Measurements from ENCODE around the gene CERS2.
A peak's percentile ranks its signal among the peaks of the same experiment; 100 is the strongest.

Gene CERS2

DNA sequence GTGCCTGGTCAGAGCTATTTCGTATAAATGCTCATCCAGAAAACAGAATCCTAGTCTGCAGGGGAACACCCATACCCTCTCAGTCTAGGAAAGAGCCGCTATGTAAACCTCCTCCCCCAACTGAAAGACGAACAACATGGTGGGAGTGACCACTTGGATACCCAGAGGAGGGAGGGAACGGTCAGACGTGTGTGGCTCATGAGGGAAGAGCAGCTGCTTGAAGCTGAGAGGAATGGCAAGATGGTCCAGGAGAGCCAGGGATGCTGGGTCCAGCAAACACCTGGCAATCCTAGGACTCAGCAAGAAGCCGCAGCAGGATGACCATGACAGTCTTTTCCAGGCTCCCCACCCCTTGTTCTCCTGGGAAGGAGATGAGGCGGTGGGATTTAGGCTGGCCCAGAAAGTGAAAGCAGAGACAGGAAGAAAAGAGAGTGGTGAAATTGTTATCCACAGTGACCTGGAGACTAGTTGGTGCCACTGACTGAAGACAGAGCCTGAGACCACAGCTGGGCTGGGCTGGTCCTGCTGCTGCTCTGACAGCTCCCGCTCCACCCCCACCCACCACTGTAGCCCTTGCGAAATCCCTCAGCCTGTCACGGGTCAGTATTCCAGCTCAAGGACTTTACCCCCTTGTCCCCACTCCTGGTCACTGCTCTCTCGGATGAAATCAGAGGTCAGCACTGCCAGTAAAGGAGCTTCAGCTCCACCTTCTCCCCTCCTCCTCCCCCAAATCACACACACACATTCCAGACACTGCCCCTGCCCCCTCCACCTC, 3.6 kb downstream of the CERS2 start:
- H3K4me2 ChIP-seq: peak overlapping the region; percentile 94 to 100 (median 98); a peak in 21 of 22 replicates
- TF ChIP-seq Cebpa-rat (IDR thresholded peaks at IDR 0.05): no peak
- peaks cover 36 to 69% (median 58%) of the 10 kb centered on the region in 11 experiments for H3K36me3 ChIP-seq
- peaks cover 40 to 53% (median 45%) of the 10 kb centered on the region in 10 experiments for H3K4me1 ChIP-seq
- H3K9ac ChIP-seq: peak overlapping the region in 10 of 11 experiments; percentile 7 to 100 (median 98); a peak in 15 of 22 replicates
- H3K27me3 ChIP-seq: no peaks in the 10 kb centered on the region
- H3K9me3 ChIP-seq (replicated peaks in 1 of 11): no peaks in the 10 kb centered on the region
- peak overlapping the region in 7 of 10 experiments; percentile 79 to 94 (median 89); a peak in 8 of 20 replicates for H3K4me3 ChIP-seq
- peaks cover 67 to 79% (median 77%) of the 10 kb centered on the region in 11 experiments for H4K20me1 ChIP-seq
- peak overlapping the region in 8 of 11 experiments; percentile 3 to 99 (median 66); a peak in 10 of 22 replicates for H3K27ac ChIP-seq

DNA sequence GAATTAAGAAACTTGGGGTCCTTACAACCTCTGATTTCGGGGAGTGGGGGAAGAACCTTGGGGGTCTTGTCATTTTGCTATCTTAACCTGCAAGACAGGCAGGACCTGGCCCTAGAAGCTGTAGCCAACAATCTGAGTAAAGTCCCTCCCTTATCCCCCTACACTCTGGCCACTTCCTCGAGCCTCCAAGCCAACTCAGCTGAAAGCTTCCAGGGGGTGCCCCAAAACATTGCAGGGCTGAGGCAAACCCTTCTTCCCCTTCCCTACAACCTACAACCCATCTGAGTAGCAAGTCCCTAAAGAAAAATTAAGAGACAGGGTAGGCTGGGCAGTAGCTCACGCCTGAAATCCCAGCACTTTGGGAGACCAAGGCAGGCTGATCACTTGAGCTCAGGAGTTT, 5.0 kb downstream of the CERS2 start:
- peak overlapping the region in 4 of 11 experiments; percentile 98 to 100 (median 98); a peak in 7 of 22 replicates for H3K4me2 ChIP-seq
- H3K27me3 ChIP-seq: no peaks in the 10 kb centered on the region
- peaks cover 50 to 83% (median 72%) of the 10 kb centered on the region in 11 experiments for H3K36me3 ChIP-seq
- H3K4me3 ChIP-seq: no peak overlapping the region
- H3K9me3 ChIP-seq (replicated peaks in 1 of 11): no peaks in the 10 kb centered on the region
- no peak overlapping the region for H3K27ac ChIP-seq
- H4K20me1 ChIP-seq: peaks cover 76 to 93% (median 87%) of the 10 kb centered on the region in 11 experiments
- peaks cover 30 to 43% (median 36%) of the 10 kb centered on the region in 10 experiments for H3K4me1 ChIP-seq
- TF ChIP-seq Cebpa-rat (IDR thresholded peaks at IDR 0.05): no peak
- peak overlapping the region in 2 of 11 experiments; percentile 18 to 27; a peak in 2 of 22 replicates for H3K9ac ChIP-seq

DNA sequence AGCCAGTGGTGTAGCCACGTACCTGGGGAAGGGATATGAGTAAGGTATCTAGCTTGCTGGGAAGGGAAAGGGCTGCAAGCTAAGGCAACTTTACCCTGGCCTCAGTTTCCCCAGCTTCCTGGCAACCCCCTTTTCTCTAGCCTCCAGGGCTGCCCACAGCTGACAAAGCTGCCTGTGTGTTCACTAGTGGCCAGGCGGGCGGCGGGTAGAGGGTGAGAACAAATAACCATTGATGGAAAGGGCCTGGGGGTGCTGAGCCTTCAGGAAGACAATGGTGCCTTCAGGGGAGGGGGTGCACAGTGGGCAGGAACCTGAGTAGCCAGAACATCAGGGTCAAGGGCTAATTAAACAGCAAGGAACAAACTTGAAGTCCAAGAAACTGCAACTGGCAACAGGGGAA, 6.1 kb downstream of the CERS2 start:
- Histone ChIP-seq H4K20me1 (peaks cover 74 to 100% (median 98%) of the 10 kb centered on the region in 11 experiments), H3K9me3 (replicated peaks in 1 of 11) (no peaks in the 10 kb centered on the region), H3K4me3 (no peak overlapping the region), H3K27me3 (no peaks in the 10 kb centered on the region), H3K9ac (no peak overlapping the region), H3K4me2 (no peak overlapping the region), H3K4me1 (peaks cover 30 to 43% (median 36%) of the 10 kb centered on the region in 10 experiments), H3K27ac (no peak overlapping the region), H3K36me3 (peaks cover 61 to 94% (median 83%) of the 10 kb centered on the region in 11 experiments)
- no peak for TF ChIP-seq Cebpa-rat (IDR thresholded peaks at IDR 0.05)

DNA sequence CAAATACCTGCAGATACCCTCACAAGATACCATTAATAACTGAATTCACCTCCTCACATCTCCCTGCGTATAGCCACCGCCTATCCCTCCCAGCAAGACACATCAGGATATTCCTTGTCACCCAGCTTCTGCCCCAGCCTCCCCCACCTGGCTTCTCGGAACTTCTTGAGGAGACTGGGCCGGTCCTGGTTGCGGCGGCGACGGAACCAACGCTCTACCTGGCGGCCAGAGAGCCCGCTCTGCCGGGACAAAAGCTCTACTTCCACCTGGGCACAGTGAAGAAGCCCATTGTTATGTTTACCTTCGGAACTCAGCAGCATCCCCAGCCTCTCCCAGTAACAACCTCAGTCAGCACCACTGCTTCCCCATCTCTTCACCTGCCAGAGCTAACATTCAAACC, 6.7 kb downstream of the CERS2 start:
- Histone ChIP-seq H3K27ac (no peak overlapping the region), H3K4me1 (peaks cover 26 to 40% (median 30%) of the 10 kb centered on the region in 10 experiments), H3K9ac (no peak overlapping the region), H3K9me3 (replicated peaks in 1 of 11) (no peaks in the 10 kb centered on the region), H3K27me3 (no peaks in the 10 kb centered on the region), H3K36me3 (peaks cover 67 to 97% (median 89%) of the 10 kb centered on the region in 11 experiments), H3K4me2 (no peak overlapping the region), H4K20me1 (peaks cover 68 to 100% (median 95%) of the 10 kb centered on the region in 11 experiments), H3K4me3 (no peak overlapping the region)
- no peak for TF ChIP-seq Cebpa-rat (IDR thresholded peaks at IDR 0.05)

DNA sequence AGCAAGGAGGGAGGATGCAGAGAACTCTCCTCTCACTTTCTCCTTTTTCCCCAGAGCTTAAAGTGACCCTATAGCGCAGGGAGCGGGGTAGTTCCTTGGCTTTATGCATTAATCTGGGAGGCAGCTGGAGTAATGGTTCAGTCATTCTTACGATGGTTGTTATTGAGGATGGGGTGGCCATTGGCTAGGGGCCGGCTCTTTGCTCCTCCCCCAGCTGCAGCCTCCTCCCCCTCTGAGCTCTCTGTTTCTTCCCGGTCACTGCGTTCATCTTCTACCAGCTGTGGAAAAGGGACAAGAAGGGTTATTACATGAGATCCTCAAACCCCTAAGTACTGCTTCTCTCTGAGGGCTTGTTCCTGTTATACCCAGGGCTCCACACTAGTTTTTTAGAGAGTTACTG, 8.6 kb downstream of the CERS2 start:
- H3K4me2 ChIP-seq: no peak overlapping the region
- peaks cover 49 to 98% (median 76%) of the 10 kb centered on the region in 11 experiments for H4K20me1 ChIP-seq
- no peak for TF ChIP-seq Cebpa-rat (IDR thresholded peaks at IDR 0.05)
- peaks cover 6 to 29% (median 11%) of the 10 kb centered on the region in 10 experiments for H3K4me1 ChIP-seq
- no peaks in the 10 kb centered on the region for H3K9me3 ChIP-seq (replicated peaks in 1 of 11)
- H3K4me3 ChIP-seq: no peak overlapping the region
- H3K27me3 ChIP-seq: no peaks in the 10 kb centered on the region
- H3K9ac ChIP-seq: no peak overlapping the region
- H3K36me3 ChIP-seq: peaks cover 81 to 100% (median 98%) of the 10 kb centered on the region in 11 experiments
- H3K27ac ChIP-seq: no peak overlapping the region

DNA sequence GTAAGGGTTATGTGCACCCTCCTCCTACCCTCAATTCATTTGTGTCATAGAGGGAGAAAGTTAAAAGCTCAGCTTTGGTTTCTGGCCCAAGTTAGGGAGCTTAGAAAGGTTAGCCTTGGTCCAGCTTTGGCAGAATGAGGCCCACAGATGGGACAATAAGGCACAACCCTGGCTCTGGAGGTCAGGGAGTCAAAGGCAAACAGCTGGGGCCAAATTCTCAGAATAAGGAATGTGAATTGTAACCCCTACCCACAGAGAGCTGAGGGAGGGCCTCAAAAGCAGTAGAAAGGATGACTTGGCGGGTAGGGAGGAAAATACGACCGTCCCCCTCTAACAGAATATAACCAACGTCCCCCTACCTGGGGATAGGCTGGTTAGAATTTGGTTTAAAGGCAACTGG, 9.0 kb downstream of the CERS2 start:
- Histone ChIP-seq H3K27ac (no peak overlapping the region), H3K4me1 (peaks cover 2 to 25% (median 7%) of the 10 kb centered on the region in 10 experiments; a peak in 16 of 20 replicates), H3K4me2 (no peak overlapping the region), H3K36me3 (peaks cover 85 to 100% (median 98%) of the 10 kb centered on the region in 11 experiments), H4K20me1 (peaks cover 45 to 98% (median 72%) of the 10 kb centered on the region in 11 experiments), H3K27me3 (no peaks in the 10 kb centered on the region), H3K9me3 (replicated peaks in 1 of 11) (no peaks in the 10 kb centered on the region), H3K4me3 (no peak overlapping the region), H3K9ac (no peak overlapping the region)
- no peak for TF ChIP-seq Cebpa-rat (IDR thresholded peaks at IDR 0.05)

DNA sequence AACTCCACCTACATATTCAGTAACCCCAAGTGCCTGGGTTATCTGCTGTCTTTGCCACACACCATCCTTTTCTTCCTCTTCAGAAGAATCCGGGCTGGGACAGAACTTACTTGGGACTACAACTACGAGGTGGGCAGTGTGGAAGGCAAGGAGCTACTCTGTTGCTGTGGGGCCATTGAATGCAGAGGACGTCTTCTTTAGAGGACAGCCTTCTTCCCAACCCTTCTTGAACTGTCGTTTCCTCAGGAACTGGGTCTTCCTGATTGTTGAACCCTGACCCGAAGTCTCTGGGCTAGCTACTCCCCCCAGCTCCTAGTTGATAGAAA, 10.5 kb downstream of the CERS2 start:
- no peak overlapping the region for H3K4me3 ChIP-seq

DNA sequence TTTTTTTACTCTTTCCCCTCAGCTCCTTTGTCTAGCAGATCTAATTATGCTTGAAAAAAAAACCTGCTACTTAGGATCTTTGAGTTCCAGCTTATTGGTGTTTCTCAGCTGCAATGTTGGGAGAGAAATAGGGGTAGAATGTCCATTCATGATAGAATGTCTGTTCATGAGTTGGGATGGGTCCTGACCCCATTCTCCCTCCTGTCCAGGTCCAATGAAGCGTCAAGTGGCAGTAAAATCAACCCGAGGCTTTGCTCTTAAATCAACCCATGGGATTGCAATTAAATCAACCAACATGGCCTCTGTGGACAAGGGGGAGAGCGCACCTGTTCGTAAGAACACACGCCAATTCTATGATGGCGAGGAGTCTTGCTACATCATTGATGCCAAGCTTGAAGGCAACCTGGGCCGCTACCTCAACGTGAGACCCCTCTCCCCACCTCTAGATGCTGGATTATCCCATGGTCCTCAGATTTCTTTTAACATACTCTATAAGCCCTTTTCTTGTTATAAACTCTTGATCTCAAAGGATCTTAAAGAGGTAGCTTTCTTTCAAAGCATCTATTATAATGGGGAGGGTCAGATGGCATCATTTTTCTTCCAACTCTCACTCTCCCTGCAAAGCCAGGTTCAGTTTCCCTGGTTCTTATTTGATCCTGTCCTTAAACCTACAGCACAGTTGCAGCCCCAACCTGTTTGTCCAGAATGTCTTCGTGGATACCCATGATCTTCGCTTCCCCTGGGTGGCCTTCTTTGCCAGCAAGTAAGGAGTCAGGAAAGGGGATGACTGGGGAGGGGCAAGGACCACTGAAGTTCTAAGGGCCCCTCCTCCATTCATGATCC, 11.1 kb downstream of the CERS2 start:
- H3K4me3 ChIP-seq: no peak overlapping the region
- no peak overlapping the region for H3K4me2 ChIP-seq
- peaks cover 100% of the 10 kb centered on the region in 11 experiments for H3K36me3 ChIP-seq
- H4K20me1 ChIP-seq: peaks cover 24 to 80% (median 52%) of the 10 kb centered on the region in 11 experiments
- H3K4me1 ChIP-seq: peaks cover 0 to 8% (median 0%) of the 10 kb centered on the region in 10 experiments; a peak in 1 of 20 replicates
- TF ChIP-seq Cebpa-rat (IDR thresholded peaks at IDR 0.05): no peak
- no peaks in the 10 kb centered on the region for H3K27me3 ChIP-seq
- H3K9ac ChIP-seq: no peak overlapping the region
- H3K9me3 ChIP-seq (replicated peaks in 1 of 11): no peaks in the 10 kb centered on the region
- no peak overlapping the region for H3K27ac ChIP-seq

More for the DNA sequence above, 10.5 kb downstream of the CERS2 start:
- peaks cover 0 to 10% (median 0%) of the 10 kb centered on the region in 10 experiments; a peak in 3 of 20 replicates for H3K4me1 ChIP-seq
- H3K27ac ChIP-seq: no peak overlapping the region
- TF ChIP-seq Cebpa-rat (IDR thresholded peaks at IDR 0.05): no peak
- peaks cover 30 to 86% (median 58%) of the 10 kb centered on the region in 11 experiments for H4K20me1 ChIP-seq
- no peak overlapping the region for H3K9ac ChIP-seq
- no peaks in the 10 kb centered on the region for H3K27me3 ChIP-seq
- no peak overlapping the region for H3K4me2 ChIP-seq
- H3K36me3 ChIP-seq: peaks cover 100% of the 10 kb centered on the region in 11 experiments
- no peaks in the 10 kb centered on the region for H3K9me3 ChIP-seq (replicated peaks in 1 of 11)

DNA sequence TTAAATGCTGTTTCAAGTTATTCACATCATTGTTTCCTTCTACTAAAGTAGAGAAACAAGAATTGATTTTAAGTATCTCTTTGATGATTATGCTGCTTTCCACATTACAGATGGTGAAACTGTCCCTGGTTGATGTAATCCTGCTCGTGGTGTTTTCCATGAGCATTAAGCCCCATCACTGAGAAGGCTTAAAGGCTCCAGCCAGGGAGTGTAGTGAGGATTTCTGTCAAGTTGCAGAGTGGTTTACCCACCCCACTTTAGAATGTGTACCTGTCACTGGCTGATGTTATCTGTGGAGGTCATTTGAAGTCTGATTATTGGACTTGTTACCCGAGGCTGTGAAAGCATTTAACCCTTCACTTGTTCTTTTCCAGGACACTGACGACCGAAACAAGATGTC, 12.9 kb downstream of the CERS2 start:
- Histone ChIP-seq H3K9ac (no peak overlapping the region), H3K27me3 (no peaks in the 10 kb centered on the region), H4K20me1 (peaks cover 10 to 67% (median 38%) of the 10 kb centered on the region in 11 experiments; a peak in 19 of 22 replicates), H3K27ac (no peak overlapping the region), H3K9me3 (replicated peaks in 1 of 11) (no peaks in the 10 kb centered on the region), H3K4me3 (no peak overlapping the region), H3K4me1 (peaks cover 0 to 8% (median 0%) of the 10 kb centered on the region in 10 experiments; a peak in 1 of 20 replicates), H3K36me3 (peaks cover 100% of the 10 kb centered on the region in 11 experiments), H3K4me2 (no peak overlapping the region)
- no peak for TF ChIP-seq Cebpa-rat (IDR thresholded peaks at IDR 0.05)

All from BLaER1 treated with 17β-estradiol and CSF1 and Interleukin-3, amounts not matched to agents 10 nM and 100 nM (cell line).